Fibroblast of pulmonary artery (primary cell): Measurements from ENCODE around the gene NDST1.

ENCODE experiments used
- DNase-seq: peaks from one replicate; pipeline ENCODE4 v3.0.0-alpha.2; 2010; ENCODE audit warnings: low read depth
- H3K4me3 ChIP-seq: replicated peaks from 2 replicates; pipeline ENCODE4 v1.5.1; 2011; ENCODE audit warnings: low read depth, mild to moderate bottlenecking, control low read depth, low read length, moderate library complexity
- TF ChIP-seq, protein P1 (sequence below): IDR thresholded peaks from 2 replicates; pipeline ENCODE4 v1.5.1; 2011; ENCODE audit warnings: mild to moderate bottlenecking, control low read depth, low read length, inconsistent platforms; ENCODE audit errors: missing control alignments

NDST1 gene

DNA sequence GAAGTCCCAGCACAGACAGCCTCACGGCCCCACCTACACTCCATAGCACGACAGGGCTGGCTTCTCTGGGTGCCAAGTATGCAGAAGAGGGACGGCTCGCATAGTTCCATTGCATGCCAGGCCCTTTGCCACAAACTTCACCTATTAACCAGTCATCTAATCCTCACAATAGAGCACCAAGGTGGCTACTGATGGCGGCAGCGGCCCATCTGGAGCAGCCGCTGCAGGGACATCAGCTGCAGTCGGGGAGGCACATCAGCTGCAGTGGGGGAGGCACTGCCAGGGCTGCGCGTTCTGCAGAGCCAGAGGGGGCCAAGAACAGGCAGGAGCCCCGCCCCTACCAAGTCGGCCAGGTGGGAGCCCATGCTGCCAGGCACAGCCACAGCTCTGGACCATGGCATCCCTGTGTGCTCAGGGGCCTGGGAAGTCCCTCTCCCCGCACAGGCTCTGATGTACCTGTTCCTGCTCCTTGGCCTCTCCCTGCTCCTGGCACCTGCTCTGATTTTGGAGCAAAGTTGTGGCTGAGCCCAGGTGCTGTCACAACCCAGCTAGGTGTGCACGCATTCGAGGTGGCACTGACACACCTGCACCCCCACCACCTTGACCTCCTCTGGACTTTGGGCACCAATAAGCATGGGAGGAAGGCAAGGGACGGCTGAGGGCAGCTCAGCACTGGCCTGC lies 71.0 kb downstream of the NDST1 start:
- no peak for DNase-seq

DNA sequence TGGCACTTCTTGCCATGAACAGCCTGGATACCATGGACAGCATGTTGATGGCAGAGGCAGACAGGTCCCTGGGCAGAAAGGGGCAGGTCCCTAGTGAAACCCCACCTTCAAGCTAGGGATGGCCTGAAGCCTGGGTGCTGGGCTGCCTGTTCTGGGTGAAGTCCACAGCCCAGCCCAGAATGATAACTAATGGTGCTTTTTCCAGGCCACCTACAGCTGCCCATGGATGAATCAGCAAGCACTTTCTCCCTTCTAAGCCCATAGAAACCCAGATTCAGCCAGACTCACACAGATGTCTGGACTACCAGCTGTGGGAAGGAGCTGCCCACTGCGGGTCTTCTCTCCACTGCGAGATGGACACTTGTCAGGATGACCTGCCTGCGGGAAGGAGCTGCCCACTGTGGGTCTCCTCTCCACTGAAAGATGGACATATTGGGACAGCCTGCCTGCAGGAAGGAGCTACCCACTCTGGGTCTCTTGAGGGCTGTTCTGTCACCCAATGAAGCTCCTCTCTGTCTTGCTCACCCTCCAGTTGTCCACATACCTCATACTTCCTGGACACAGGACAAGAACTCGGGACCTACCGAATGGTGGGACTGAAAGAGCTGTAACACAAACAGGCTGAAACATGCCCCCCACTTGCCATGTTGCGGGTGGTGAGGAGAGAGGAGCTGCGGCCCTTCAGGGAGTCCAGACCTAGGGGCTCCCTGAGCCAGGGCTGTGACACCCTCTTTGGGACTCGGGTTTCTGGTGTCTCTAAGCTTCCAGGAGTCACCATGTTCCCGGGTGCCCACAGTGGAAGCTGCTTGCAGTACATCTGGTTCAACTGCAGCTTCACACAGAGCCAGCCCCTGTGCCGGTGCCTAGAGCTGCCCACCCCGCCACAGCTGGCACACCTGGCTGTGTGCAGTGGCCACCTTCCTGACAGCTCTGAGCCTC lies 71.8 kb downstream of the NDST1 start:
- TF ChIP-seq, protein P1, sequence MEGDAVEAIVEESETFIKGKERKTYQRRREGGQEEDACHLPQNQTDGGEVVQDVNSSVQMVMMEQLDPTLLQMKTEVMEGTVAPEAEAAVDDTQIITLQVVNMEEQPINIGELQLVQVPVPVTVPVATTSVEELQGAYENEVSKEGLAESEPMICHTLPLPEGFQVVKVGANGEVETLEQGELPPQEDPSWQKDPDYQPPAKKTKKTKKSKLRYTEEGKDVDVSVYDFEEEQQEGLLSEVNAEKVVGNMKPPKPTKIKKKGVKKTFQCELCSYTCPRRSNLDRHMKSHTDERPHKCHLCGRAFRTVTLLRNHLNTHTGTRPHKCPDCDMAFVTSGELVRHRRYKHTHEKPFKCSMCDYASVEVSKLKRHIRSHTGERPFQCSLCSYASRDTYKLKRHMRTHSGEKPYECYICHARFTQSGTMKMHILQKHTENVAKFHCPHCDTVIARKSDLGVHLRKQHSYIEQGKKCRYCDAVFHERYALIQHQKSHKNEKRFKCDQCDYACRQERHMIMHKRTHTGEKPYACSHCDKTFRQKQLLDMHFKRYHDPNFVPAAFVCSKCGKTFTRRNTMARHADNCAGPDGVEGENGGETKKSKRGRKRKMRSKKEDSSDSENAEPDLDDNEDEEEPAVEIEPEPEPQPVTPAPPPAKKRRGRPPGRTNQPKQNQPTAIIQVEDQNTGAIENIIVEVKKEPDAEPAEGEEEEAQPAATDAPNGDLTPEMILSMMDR, result no peak
- no peak overlapping the region for H3K4me3 ChIP-seq
- no peak for DNase-seq

More for the DNA sequence above, 71.0 kb downstream of the NDST1 start:
- TF ChIP-seq, protein P1, result no peak
- no peak overlapping the region for H3K4me3 ChIP-seq

DNA sequence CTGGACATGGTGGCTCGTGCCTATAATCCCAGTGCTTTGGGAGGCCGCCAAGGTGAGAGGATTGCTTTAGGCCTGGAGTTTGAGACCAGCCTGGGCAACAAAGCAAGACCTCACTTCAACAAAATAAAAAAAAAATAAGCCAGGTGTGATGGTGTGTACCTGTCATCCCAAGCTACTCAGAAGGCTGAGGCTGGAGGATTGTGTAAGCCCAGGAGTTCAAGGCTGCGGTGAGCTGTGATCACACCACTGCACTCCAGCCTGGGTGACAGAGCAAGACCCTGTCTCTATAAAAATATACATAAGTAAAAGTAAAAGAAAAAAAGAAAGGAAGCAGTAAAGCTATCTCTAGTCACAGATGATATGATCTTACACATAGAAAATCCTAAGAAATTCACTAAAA lies 73.0 kb downstream of the NDST1 start:
- TF ChIP-seq, protein P1, result no peak
- H3K4me3 ChIP-seq, result no peak overlapping the region
- no peak for DNase-seq

DNA sequence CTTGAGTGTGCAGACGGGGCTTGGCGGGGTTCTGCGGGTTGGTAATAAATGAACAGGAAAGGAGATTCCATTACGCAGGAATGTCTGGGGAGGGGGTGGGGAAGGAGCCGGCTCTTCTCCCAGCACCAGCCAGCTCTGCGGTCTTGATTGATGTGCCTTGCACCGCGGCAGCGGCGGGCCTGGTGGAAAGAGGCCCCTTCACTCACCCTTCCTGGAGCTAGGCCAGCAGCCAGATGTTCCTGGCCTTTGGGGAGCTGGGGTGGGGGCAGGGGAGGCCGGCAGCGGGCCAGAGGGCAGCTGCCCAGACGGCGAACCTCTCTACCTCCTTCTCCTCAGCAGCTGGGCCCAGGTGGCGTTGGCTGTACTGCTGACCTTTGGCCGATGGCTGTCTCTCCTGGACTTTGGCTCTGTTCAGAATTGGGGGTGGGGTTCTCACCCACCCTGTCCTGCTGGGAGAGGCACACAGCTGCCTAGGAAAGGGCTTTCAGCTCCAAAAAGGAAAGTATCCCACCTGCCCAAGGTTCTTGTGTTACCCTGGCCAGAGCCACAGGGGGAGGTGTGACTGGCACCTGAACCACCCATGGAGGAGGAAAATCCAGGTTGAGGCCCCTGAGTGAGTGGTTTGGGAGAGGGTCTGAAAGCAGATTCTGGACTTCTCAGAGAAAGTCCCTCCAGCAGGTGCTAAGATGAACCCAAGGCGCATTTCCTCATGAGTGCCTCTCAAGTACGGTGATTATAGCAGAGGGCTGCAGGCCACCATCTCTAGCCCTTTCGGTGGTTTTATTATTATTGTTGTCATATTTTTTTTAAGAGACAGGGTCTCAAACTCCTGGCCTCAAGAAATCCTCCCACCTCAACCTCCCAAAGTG lies 74.5 kb downstream of the NDST1 start:
- no peak overlapping the region for H3K4me3 ChIP-seq
- peak; percentile 75 for DNase-seq
- TF ChIP-seq, protein P1, result no peak

DNA sequence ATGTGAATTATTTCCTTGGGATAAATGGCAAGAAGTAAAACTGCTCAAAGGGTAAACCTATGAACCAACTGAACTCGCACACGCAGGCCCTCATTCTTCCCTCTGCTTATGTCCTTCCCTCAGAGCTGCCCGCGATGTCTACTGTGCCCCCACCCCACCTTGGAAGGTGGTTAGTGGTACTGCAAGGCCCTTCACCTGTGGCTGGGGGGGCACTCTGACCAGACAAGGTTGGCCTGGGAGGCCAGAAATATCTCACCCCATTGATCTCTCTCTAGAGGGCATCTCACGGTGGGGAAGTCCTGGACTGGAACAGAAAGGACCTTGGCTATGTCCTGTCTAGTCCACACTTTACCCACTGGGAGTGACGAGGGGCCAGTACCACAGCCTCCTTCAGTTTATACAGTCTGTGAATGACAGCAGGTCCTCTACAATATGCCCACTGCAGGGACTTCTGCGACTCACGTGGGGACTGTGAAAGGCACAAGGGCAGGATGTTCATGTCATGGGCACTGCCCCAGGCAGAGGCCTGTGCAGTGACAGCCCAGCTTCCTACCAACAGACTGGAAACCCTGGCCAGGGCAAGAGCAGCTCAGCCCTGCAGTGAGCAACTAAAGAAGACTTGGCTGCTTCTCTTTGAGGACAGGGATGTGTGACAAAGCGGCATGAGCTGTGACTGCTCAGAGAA lies 75.8 kb downstream of the NDST1 start:
- TF ChIP-seq, protein P1, result no peak
- DNase-seq, result no peak

DNA sequence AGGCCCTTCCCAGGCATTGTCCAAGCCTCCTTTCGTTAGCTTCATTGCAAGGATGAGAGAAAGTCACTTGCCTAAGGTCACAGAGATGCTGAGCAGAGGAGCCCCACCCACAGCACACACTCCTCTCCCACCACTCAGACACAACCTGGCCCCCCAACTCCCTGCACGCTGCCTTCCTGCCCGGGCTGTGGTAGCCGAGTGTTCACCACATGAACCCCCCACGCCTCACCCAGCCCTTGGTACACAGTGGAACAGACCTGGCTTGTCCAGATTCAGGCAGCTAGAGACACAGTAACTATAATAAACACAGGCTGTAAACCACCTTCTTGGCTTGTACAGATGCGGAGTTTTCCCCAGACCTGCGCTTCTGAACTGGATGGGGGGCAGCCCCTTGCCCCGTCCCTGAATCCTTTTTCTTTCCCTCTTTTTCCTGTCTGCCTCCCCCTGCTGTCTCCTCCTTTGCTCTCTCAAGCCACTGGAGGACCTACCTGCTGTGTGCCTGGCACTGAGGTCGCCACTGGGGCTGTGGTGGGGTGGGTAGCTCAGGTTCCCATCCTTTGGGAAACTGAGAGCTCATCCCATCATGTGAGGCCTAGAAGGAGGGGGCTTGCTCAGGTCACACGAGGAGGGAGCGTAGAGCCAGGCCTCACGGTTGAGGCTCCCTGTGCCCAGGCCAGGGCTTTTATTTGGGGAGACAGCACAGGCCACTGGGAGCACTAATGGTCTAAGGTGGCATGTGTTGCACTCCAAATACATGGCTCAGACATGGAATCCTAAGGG lies 76.8 kb downstream of the NDST1 start:
- DNase-seq, result no peak
- TF ChIP-seq, protein P1, result no peak

More for the DNA sequence above, 75.8 kb downstream of the NDST1 start:
- H3K4me3 ChIP-seq, result no peak overlapping the region

More for the DNA sequence above, 76.8 kb downstream of the NDST1 start:
- H3K4me3 ChIP-seq, result no peak overlapping the region
